ENCODE measurements around the gene MRPL28.
"Not testable (repeated sequence)": the region's sequence is repeated elsewhere in the genome, so short reads cannot be mapped to it uniquely, and the experiment has no call there.

MRPL28 gene

GRCh38 chr16:387761-388666, 17.7 kb upstream of the MRPL28 start:
- not testable (repeated sequence) for H3K4me1 ChIP-seq (ENCODE audit: control insufficient read depth, insufficient read depth, low read length, unreplicated experiment); H3K79me2 ChIP-seq (ENCODE audit: control insufficient read depth, insufficient read depth, low read length, unreplicated experiment); H3K4me3 ChIP-seq (ENCODE audit: low read depth, low read length); H3K27ac ChIP-seq (ENCODE audit: low read depth, low read length); H3K36me3 ChIP-seq (ENCODE audit: insufficient read depth, low read length); H3K27me3 ChIP-seq (ENCODE audit: insufficient read depth, low read length)
- H2AFZ ChIP-seq (ENCODE audit: low read length, unreplicated experiment): peak overlapping the region; percentile 12

DNA sequence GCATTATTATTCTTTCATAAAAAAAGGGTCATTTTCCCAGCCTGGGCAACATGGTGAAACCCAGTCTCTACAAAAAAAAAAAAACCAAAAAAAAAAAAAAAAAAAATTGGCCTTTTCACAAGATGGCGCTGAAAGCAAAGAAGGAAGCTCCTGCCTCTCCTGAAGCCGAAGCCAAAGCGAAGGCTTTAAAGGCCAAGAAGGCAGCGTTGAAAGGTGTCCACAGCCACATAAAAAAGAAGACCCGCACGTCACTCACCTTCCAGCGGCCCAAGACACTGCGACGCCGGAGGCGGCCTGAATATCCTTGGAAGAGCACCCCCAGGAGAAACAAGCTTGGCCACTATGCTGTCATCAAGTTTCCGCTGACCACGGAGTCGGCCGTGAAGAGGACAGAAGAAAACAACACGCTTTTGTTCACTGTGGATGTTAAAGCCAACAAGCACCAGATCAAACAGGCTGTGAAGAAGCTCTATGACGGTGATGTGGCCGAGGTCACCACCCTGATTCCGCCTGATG, 16.4 kb upstream of the MRPL28 start:
- no peaks in the 10 kb centered on the region for H3K27me3 ChIP-seq (ENCODE audit: insufficient read depth, low read length)
- H3K27ac ChIP-seq (ENCODE audit: low read depth, low read length): no peak overlapping the region
- no peaks in the 10 kb centered on the region for H3K79me2 ChIP-seq (ENCODE audit: control insufficient read depth, insufficient read depth, low read length, unreplicated experiment)
- H2AFZ ChIP-seq (ENCODE audit: low read length, unreplicated experiment): no peak overlapping the region
- H3K4me1 ChIP-seq (ENCODE audit: control insufficient read depth, insufficient read depth, low read length, unreplicated experiment): no peaks in the 10 kb centered on the region
- H3K36me3 ChIP-seq (ENCODE audit: insufficient read depth, low read length): no peaks in the 10 kb centered on the region
- H3K4me3 ChIP-seq (ENCODE audit: low read depth, low read length): no peak overlapping the region

- no peak overlapping the region for H3K27ac ChIP-seq (ENCODE audit: low read depth, low read length)
- peaks cover 16% of the 10 kb centered on the region for H3K79me2 ChIP-seq (ENCODE audit: control insufficient read depth, insufficient read depth, low read length, unreplicated experiment)
- H3K4me1 ChIP-seq (ENCODE audit: control insufficient read depth, insufficient read depth, low read length, unreplicated experiment): no peaks in the 10 kb centered on the region
- H2AFZ ChIP-seq (ENCODE audit: low read length, unreplicated experiment): no peak overlapping the region
- no peaks in the 10 kb centered on the region for H3K27me3 ChIP-seq (ENCODE audit: insufficient read depth, low read length)
- H3K36me3 ChIP-seq (ENCODE audit: insufficient read depth, low read length): no peaks in the 10 kb centered on the region
- H3K4me3 ChIP-seq (ENCODE audit: low read depth, low read length): no peak overlapping the region; the same call in 1 of the 2 replicates
Measured at GRCh38 chr16:383326-384051, 13.2 kb upstream of the MRPL28 start.

DNA sequence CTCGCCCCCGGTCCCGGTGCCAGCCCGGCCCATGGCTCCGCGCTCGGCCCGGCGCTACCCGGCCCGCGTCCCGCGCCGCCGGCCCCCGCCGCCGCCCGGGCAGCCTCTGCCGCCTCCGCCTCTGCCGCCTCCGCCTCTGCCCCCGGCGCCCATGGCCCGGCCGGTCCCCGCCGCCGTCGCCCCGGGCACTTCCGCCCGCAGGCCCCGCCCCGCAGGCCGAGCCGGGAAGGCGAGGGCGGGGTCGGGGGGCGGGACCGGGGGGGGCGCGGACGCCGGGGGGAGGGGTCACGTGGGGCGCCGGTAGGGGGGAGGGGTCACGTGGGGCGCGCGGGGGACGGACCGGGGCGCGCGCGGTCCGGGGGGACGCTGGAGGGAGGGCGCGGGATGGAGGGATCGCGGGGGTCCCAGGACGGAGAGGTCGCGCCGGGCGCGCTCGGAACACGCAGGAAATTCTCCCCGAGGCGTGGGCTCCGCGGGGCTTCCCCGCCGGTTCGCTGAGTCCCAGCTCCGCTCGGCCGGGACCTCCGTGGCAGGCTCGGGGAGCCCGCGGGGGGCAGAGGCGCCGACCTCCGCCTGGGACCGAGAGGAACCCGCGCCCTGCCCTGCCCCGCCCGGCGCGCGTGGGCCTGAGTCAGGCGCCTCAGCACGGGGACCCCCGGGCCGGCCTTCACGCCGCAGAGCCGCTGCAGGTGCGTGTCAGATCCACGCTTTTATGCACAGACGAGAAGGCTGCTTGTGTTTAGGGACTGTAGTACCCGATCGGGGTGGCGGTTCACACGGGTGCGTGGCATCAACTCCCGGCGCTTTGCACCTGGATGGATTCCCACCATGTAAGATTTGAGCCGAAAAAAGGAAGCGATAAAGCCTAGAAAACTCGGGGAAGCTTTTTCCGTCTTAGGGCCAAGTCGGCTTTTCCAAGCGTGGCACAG, 11.7 kb upstream of the MRPL28 start, which contains the start of gene PGAP6:
Gene PGAP6, minus strand, starts transcription at position 190 of the 929 bp plus-strand sequence. Its CDS starts 157 bp downstream, at position 33.
- no peaks in the 10 kb centered on the region for H3K27me3 ChIP-seq (ENCODE audit: insufficient read depth, low read length)
- H3K36me3 ChIP-seq (ENCODE audit: insufficient read depth, low read length): no peaks in the 10 kb centered on the region
- H3K79me2 ChIP-seq (ENCODE audit: control insufficient read depth, insufficient read depth, low read length, unreplicated experiment): peaks cover 16% of the 10 kb centered on the region
- peak within 1 kb of the TSS; percentile 92 for H3K4me3 ChIP-seq (ENCODE audit: low read depth, low read length)
- H2AFZ ChIP-seq (ENCODE audit: low read length, unreplicated experiment): peak within 1 kb of the TSS; percentile 75
- no peaks in the 10 kb centered on the region for H3K4me1 ChIP-seq (ENCODE audit: control insufficient read depth, insufficient read depth, low read length, unreplicated experiment)
- H3K27ac ChIP-seq (ENCODE audit: low read depth, low read length): no peak within 1 kb of the TSS

GRCh38 chr16:381012-381788, 10.9 kb upstream of the MRPL28 start:
- Histone ChIP-seq H3K79me2 (ENCODE audit: control insufficient read depth, insufficient read depth, low read length, unreplicated experiment) (peaks cover 16% of the 10 kb centered on the region), H3K27ac (ENCODE audit: low read depth, low read length) (no peak overlapping the region), H3K27me3 (ENCODE audit: insufficient read depth, low read length) (no peaks in the 10 kb centered on the region), H3K4me3 (ENCODE audit: low read depth, low read length) (peak overlapping the region; percentile 92), H2AFZ (ENCODE audit: low read length, unreplicated experiment) (peak overlapping the region; percentile 36), H3K36me3 (ENCODE audit: insufficient read depth, low read length) (no peaks in the 10 kb centered on the region), H3K4me1 (ENCODE audit: control insufficient read depth, insufficient read depth, low read length, unreplicated experiment) (no peaks in the 10 kb centered on the region)

DNA sequence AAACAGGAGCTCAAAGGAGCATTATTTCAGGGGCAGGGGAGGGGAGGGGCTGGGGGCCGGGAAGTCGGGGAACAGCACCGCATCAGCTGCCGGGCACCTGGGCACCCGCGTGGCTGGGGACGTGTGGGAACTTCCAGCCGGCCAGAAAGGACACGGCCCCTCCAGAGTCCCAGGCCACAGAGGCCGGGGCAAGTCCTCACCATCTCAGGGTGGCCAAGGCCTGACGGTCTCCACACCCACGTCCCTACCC, 10.3 kb upstream of the MRPL28 start:
- Histone ChIP-seq H3K4me3 (ENCODE audit: low read depth, low read length) (peak overlapping the region; percentile 92), H2AFZ (ENCODE audit: low read length, unreplicated experiment) (peak overlapping the region; percentile 3), H3K27ac (ENCODE audit: low read depth, low read length) (no peak overlapping the region)

GRCh38 chr16:379961-380761, 9.8 kb upstream of the MRPL28 start:
- peaks cover 16% of the 10 kb centered on the region for H3K79me2 ChIP-seq (ENCODE audit: control insufficient read depth, insufficient read depth, low read length, unreplicated experiment)
- H3K27ac ChIP-seq (ENCODE audit: low read depth, low read length): no peak overlapping the region
- H3K4me3 ChIP-seq (ENCODE audit: low read depth, low read length): peak overlapping the region; percentile 92
- H2AFZ ChIP-seq (ENCODE audit: low read length, unreplicated experiment): no peak overlapping the region
- no peaks in the 10 kb centered on the region for H3K36me3 ChIP-seq (ENCODE audit: insufficient read depth, low read length)
- H3K27me3 ChIP-seq (ENCODE audit: insufficient read depth, low read length): no peaks in the 10 kb centered on the region
- no peaks in the 10 kb centered on the region for H3K4me1 ChIP-seq (ENCODE audit: control insufficient read depth, insufficient read depth, low read length, unreplicated experiment)

More for the DNA sequence above, 10.3 kb upstream of the MRPL28 start:
- Histone ChIP-seq H3K27me3 (ENCODE audit: insufficient read depth, low read length) (no peaks in the 10 kb centered on the region), H3K79me2 (ENCODE audit: control insufficient read depth, insufficient read depth, low read length, unreplicated experiment) (peaks cover 16% of the 10 kb centered on the region), H3K4me1 (ENCODE audit: control insufficient read depth, insufficient read depth, low read length, unreplicated experiment) (no peaks in the 10 kb centered on the region), H3K36me3 (ENCODE audit: insufficient read depth, low read length) (no peaks in the 10 kb centered on the region)

- no peak overlapping the region for H2AFZ ChIP-seq (ENCODE audit: low read length, unreplicated experiment)
- H3K79me2 ChIP-seq (ENCODE audit: control insufficient read depth, insufficient read depth, low read length, unreplicated experiment): peaks cover 16% of the 10 kb centered on the region
- no peak overlapping the region for H3K27ac ChIP-seq (ENCODE audit: low read depth, low read length)
- H3K27me3 ChIP-seq (ENCODE audit: insufficient read depth, low read length): no peaks in the 10 kb centered on the region
- no peaks in the 10 kb centered on the region for H3K36me3 ChIP-seq (ENCODE audit: insufficient read depth, low read length)
- no peaks in the 10 kb centered on the region for H3K4me1 ChIP-seq (ENCODE audit: control insufficient read depth, insufficient read depth, low read length, unreplicated experiment)
- H3K4me3 ChIP-seq (ENCODE audit: low read depth, low read length): no peak overlapping the region
Measured at GRCh38 chr16:379183-379960, 9.0 kb upstream of the MRPL28 start.

GRCh38 chr16:378821-379182, 8.5 kb upstream of the MRPL28 start:
- Histone ChIP-seq H3K27me3 (ENCODE audit: insufficient read depth, low read length) (no peaks in the 10 kb centered on the region), H3K36me3 (ENCODE audit: insufficient read depth, low read length) (no peaks in the 10 kb centered on the region), H3K27ac (ENCODE audit: low read depth, low read length) (no peak overlapping the region), H2AFZ (ENCODE audit: low read length, unreplicated experiment) (no peak overlapping the region), H3K4me3 (ENCODE audit: low read depth, low read length) (no peak overlapping the region), H3K4me1 (ENCODE audit: control insufficient read depth, insufficient read depth, low read length, unreplicated experiment) (no peaks in the 10 kb centered on the region), H3K79me2 (ENCODE audit: control insufficient read depth, insufficient read depth, low read length, unreplicated experiment) (peaks cover 16% of the 10 kb centered on the region)
